HEK293 (cell line): ENCODE data around the gene ZFHX3.
A peak's percentile ranks its signal among the peaks of the same experiment; 100 is the strongest.

ENCODE experiments used
- CTCF ChIA-PET: fragments of 350-600 bp; formaldehyde crosslinking; extraction: SDS; loops from one replicate; lab custom pipeline; 2021; ENCODE audit warnings: antibody characterized with exemption; lab: Yijun Ruan, JAX
- POLR2A ChIA-PET: fragments of 300-600 bp; formaldehyde crosslinking; extraction: SDS; loops from one replicate; lab custom pipeline; 2020; ENCODE audit warnings: antibody characterized with exemption, inconsistent platforms; lab: Yijun Ruan, JAX
- H3K27ac ChIP-seq: fragments of 200-500 bp; sonication (Bioruptor generic); 2 replicates; pipeline ENCODE4 v1.5.1; 2014; ENCODE audit warnings: low read depth, low read length, control low read depth, inconsistent platforms; ENCODE audit errors: extremely low read depth
- H3K36me3 ChIP-seq, 2 experiments: fragments of 200-500 bp in 1 of 2; sonication (Bioruptor generic) in 1 of 2; 1 replicate in 1 of 2; 2 replicates in 1 of 2; pipeline ENCODE4 v1.5.1; 2014 to 2017; ENCODE audit warnings: inconsistent platforms in 2 of 2, low read length in 2 of 2; ENCODE audit not compliant: control insufficient read depth in 2 of 2, insufficient read depth in 1 of 2
- H3K4me1 ChIP-seq: fragments of 200-500 bp; sonication (Bioruptor generic); 2 replicates; pipeline ENCODE4 v1.5.1; 2014; ENCODE audit warnings: mild to moderate bottlenecking, low read length, inconsistent platforms; ENCODE audit not compliant: control insufficient read depth, insufficient read depth
- H3K4me3 ChIP-seq: 2 replicates; pipeline ENCODE4 v1.5.1; 2011; ENCODE audit warnings: low read depth, mild to moderate bottlenecking, control low read depth, low read length, moderate library complexity
- H3K9me3 ChIP-seq: fragments of 200-500 bp; sonication (Bioruptor generic); 2 replicates; pipeline ENCODE4 v1.5.1; 2014; ENCODE audit warnings: low read depth, low read length, inconsistent platforms; ENCODE audit not compliant: control insufficient read depth, insufficient read depth
- GLI2 ChIP-seq: fragments of 450-650 bp; formaldehyde crosslinking; IDR thresholded peaks from 2 replicates; pipeline ENCODE4; 2017; ENCODE audit warnings: missing biosample characterization, missing genetic modification characterization, low read depth, borderline replicate concordance
- KLF10 ChIP-seq: fragments of 450-650 bp; IDR thresholded peaks from 2 replicates; pipeline ENCODE4 v1.5.1; 2018; ENCODE audit warnings: missing biosample characterization, mild to moderate bottlenecking, missing genetic modification characterization
- ZBTB10 ChIP-seq: fragments of 450-650 bp; formaldehyde crosslinking; IDR thresholded peaks from 2 replicates; pipeline ENCODE4 v1.5.1; 2016; ENCODE audit warnings: missing biosample characterization, missing genetic modification characterization
- ZBTB20 ChIP-seq: fragments of 450-650 bp; formaldehyde crosslinking; IDR thresholded peaks from 2 replicates; pipeline ENCODE4 v1.5.1; 2016; ENCODE audit warnings: missing biosample characterization, missing genetic modification characterization
- ZEB2 ChIP-seq: fragments of 450-650 bp; formaldehyde crosslinking; IDR thresholded peaks from 2 replicates; pipeline ENCODE4 v1.5.1; 2016; ENCODE audit warnings: missing biosample characterization, missing genetic modification characterization
- ZNF155 ChIP-seq: fragments of 450-650 bp; formaldehyde crosslinking; IDR thresholded peaks from 2 replicates; pipeline ENCODE4 v1.5.1; 2016; ENCODE audit warnings: missing biosample characterization, missing genetic modification characterization
- ZNF184 ChIP-seq: fragments of 450-650 bp; IDR thresholded peaks from 2 replicates; pipeline ENCODE4 v1.5.1; 2018; ENCODE audit warnings: missing biosample characterization, mild to moderate bottlenecking, missing genetic modification characterization
- ZNF211 ChIP-seq: fragments of 450-650 bp; formaldehyde crosslinking; IDR thresholded peaks from 2 replicates; pipeline ENCODE4 v1.5.1; 2016; ENCODE audit warnings: low read depth, missing biosample characterization, missing genetic modification characterization
- ZNF292 ChIP-seq: fragments of 450-650 bp; formaldehyde crosslinking; IDR thresholded peaks from 2 replicates; pipeline ENCODE4 v1.5.1; 2016; ENCODE audit warnings: low read depth, missing biosample characterization, missing genetic modification characterization, borderline replicate concordance
- ZNF423 ChIP-seq: fragments of 450-650 bp; formaldehyde crosslinking; IDR thresholded peaks from 2 replicates; pipeline ENCODE4 v1.5.1; 2016; ENCODE audit warnings: missing biosample characterization, missing genetic modification characterization
- ZNF426 ChIP-seq: fragments of 450-650 bp; formaldehyde crosslinking; IDR thresholded peaks from 2 replicates; pipeline ENCODE4 v1.5.1; 2017; ENCODE audit warnings: missing biosample characterization, missing genetic modification characterization, mild to moderate bottlenecking, inconsistent platforms, moderate library complexity
- ZNF513 ChIP-seq: fragments of 450-650 bp; IDR thresholded peaks from 2 replicates; pipeline ENCODE4 v1.5.1; 2018; ENCODE audit warnings: missing biosample characterization, missing genetic modification characterization
- ZNF580 ChIP-seq: fragments of 450-650 bp; formaldehyde crosslinking; IDR thresholded peaks from 2 replicates; pipeline ENCODE4 v1.5.1; 2016; ENCODE audit warnings: missing biosample characterization, missing genetic modification characterization
- ZNF624 ChIP-seq: fragments of 450-650 bp; formaldehyde crosslinking; IDR thresholded peaks from 2 replicates; pipeline ENCODE4 v1.5.1; 2017; ENCODE audit warnings: missing biosample characterization, missing genetic modification characterization
- ZNF639 ChIP-seq: fragments of 450-650 bp; formaldehyde crosslinking; IDR thresholded peaks from 2 replicates; pipeline ENCODE4 v1.5.1; 2016; ENCODE audit warnings: missing biosample characterization, missing genetic modification characterization
- ZNF664 ChIP-seq: fragments of 450-650 bp; formaldehyde crosslinking; IDR thresholded peaks from 2 replicates; pipeline ENCODE4 v1.5.1; 2016; ENCODE audit warnings: missing biosample characterization, missing genetic modification characterization
- ZNF785 ChIP-seq: fragments of 450-650 bp; formaldehyde crosslinking; IDR thresholded peaks from 2 replicates; pipeline ENCODE4 v1.5.1; 2016; ENCODE audit warnings: missing biosample characterization, missing genetic modification characterization
- ZNF843 ChIP-seq: fragments of 450-650 bp; formaldehyde crosslinking; IDR thresholded peaks from 2 replicates; pipeline ENCODE4 v1.5.1; 2016; ENCODE audit warnings: missing biosample characterization, missing genetic modification characterization
- ZSCAN23 ChIP-seq: fragments of 450-650 bp; formaldehyde crosslinking; IDR thresholded peaks from 2 replicates; pipeline ENCODE4 v1.5.1; 2016; ENCODE audit warnings: missing biosample characterization, missing genetic modification characterization

ZFHX3 gene

GRCh38 chr16:72932677-72933335, 115.1 kb downstream of the ZFHX3 start:
- Histone ChIP-seq H3K4me3 (no peak overlapping the region), H3K27ac (no peak overlapping the region), H3K36me3 (no peaks in the 10 kb centered on the region), H3K9me3 (no peaks in the 10 kb centered on the region)
- ChIA-PET CTCF (interaction anchor here (0.6 to 2.1 kb wide), 2 partner anchors 71 to 100 kb away, joined by 5 to 15 read pairs; no protein-coding TSS in a partner anchor), POLR2A (interaction anchor here (0.6 to 0.7 kb wide), 2 partner anchors 36 to 80 kb away, joined by 7 to 8 read pairs; no protein-coding TSS in a partner anchor)
- TF ChIP-seq ZNF580 (tag by site-specific recombination) (0 out of 2 replicates have a peak, but pooled peaks have one; percentile 22), ZNF426 (tag by site-specific recombination) (no peak), ZNF624 (no peak), ZSCAN23 (tag by site-specific recombination) (no peak), ZNF423 (tag by site-specific recombination) (no peak), ZEB2 (no peak), ZNF664 (tag by site-specific recombination) (peak; percentile 93)
- TF ChIP-seq, all 188 proteins: peak for 2
- peaks cover 24% of the 10 kb centered on the region for H3K4me1 ChIP-seq

- no peak overlapping the region for H3K4me3 ChIP-seq
- ChIA-PET POLR2A (no interaction called here), CTCF (interaction anchor here (0.6 to 2.1 kb wide), 3 partner anchors 29 to 246 kb away, joined by 4 to 15 read pairs (median 5); no protein-coding TSS in a partner anchor)
- no peak for TF ChIP-seq ZNF292 (tag by site-specific recombination)
- TF ChIP-seq ZNF211 (tag by site-specific recombination) = no peak
- TF ChIP-seq ZNF843 (tag by site-specific recombination) = no peak
- no peak for TF ChIP-seq ZEB2
- no peak for TF ChIP-seq KLF10
- TF ChIP-seq ZBTB10 (tag by site-specific recombination) = no peak
- TF ChIP-seq ZNF184 = no peak
- TF ChIP-seq ZNF785 = no peak
- no peak for TF ChIP-seq GLI2 (tag by site-specific recombination)
- TF ChIP-seq ZBTB20 (tag by site-specific recombination) = no peak
- no peak for TF ChIP-seq ZNF513 (tag by site-specific recombination)
- no peak for TF ChIP-seq ZNF155 (tag by site-specific recombination)
- TF ChIP-seq ZNF639 (tag by site-specific recombination) = no peak
- H3K27ac ChIP-seq = no peak overlapping the region
- peaks cover 26% of the 10 kb centered on the region for H3K4me1 ChIP-seq
- no peaks in the 10 kb centered on the region for H3K36me3 ChIP-seq
- H3K9me3 ChIP-seq = no peaks in the 10 kb centered on the region
Measured at GRCh38 chr16:72932050-72932449, 115.9 kb downstream of the ZFHX3 start.
